Keratinocyte (primary cell): ENCODE measurements around the gene PAIP2.

Experiments used
- CTCF ChIP-seq, 3 experiments: IDR thresholded peaks in 1 of 3; conservative IDR thresholded peaks in 1 of 3; optimal IDR thresholded peaks in 1 of 3; 2 replicates in 2 of 3; 3 replicates in 1 of 3; pipeline versions ENCODE3 to v1.5.1; 2011; ENCODE audit warnings: low read length in 3 of 3, mild to moderate bottlenecking in 3 of 3, moderate library complexity in 2 of 3, control low read depth in 1 of 3, inconsistent platforms in 1 of 3; ENCODE audit not compliant: insufficient read depth in 2 of 3; ENCODE audit errors: extremely low read depth in 1 of 3
- EZH2 ChIP-seq: IDR thresholded peaks from one replicate; pipeline ENCODE4 v1.6.1; 2012; ENCODE audit warnings: inconsistent platforms, mild to moderate bottlenecking, low read length, moderate library complexity

GRCh38 chr5:139406963-139407362, 65.3 kb downstream of the PAIP2 start:
- TF ChIP-seq CTCF (optimal IDR thresholded peaks at IDR 0.05 in 1 of 3, IDR thresholded peaks at IDR 0.05 in 1 of 3, conservative IDR thresholded peaks at IDR 0.05 in 1 of 3; ENCODE audit: extremely low read depth in 1 of 3, insufficient read depth in 2 of 3, low read length in 3 of 3), result no peak
- no peak for TF ChIP-seq EZH2
